ENCODE measurements around the gene GSTK1. TPM values are rescaled to one million over a fixed set of nuclear protein-coding genes. Genes with fewer than 3 reads are reported as not detected.
A peak's percentile ranks its signal among the peaks of the same experiment; 100 is the strongest.

GSTK1 gene
- total RNA-seq, 1 donor from 2014 or later: 61.6 TPM

- Histone ChIP-seq H3K9me3 (ENCODE audit: control insufficient read depth in 3 of 3, low read length in 3 of 3) (no peaks in the 10 kb centered on the region), H3K4me3 (ENCODE audit: low read length in 3 of 3) (no peak overlapping the region), H3K4me1 (ENCODE audit: control insufficient read depth in 3 of 3, insufficient read depth in 3 of 3, low read length in 3 of 3) (peaks cover 11 to 33% (median 15%) of the 10 kb centered on the region in 3 donors), H3K27me3 (ENCODE audit: control insufficient read depth in 3 of 3, insufficient read depth in 3 of 3, low read length in 3 of 3) (no peaks in the 10 kb centered on the region), H3K27ac (ENCODE audit: low read depth, low read length) (peak overlapping the region; percentile 28), H3K9ac (ENCODE audit: low read depth in 1 of 3, low read length in 3 of 3) (no peak overlapping the region), H3K36me3 (ENCODE audit: control insufficient read depth in 3 of 3, insufficient read depth in 3 of 3, low read length in 3 of 3) (no peaks in the 10 kb centered on the region)
These were observed 20.1 kb downstream of the GSTK1 start for GRCh38 chr7:143283381-143283780.

DNA sequence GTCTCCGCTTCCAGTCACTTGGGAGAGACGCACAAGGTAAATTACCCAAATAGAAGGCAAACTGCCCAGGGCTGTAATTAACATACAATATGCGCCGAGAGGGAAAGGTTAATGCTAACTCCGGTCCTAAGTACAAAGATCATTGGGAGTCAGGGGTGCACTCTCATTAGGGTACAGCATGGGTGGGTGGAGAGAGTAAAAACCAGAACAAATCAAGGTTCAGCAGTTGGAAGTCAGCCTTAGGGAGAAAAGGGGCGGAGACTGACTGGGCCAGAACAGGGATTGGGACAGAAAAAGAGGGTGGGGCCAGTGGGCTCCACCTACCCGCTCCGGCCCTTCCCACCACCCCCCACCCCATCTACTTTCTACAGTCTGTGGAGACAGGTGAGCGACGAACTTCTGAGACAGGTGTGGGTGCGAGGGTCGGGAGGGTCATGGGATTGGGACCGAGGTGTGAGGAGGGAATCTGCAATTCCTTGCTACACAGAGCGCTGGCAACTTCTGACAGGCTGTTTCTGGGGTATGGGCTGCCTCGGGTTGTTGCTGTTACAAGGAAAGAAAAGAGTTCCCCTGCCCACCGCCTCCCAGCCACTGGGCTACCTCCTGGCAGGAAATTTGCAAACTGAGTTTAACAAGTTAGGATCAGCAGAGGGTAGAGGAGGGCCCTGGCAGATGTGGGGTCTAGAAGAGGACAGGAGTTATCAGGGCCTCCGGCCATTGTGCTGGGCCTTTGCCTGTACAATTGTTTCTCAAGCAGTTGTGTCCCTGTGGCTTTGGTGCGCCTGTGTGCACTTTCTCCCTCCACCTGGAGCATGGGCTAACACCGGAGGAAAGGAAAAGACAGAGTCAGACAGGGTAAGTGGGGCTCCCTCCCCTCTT is 21.6 kb downstream of the GSTK1 start, which contains the start of gene TMEM139:
Gene TMEM139, plus strand, starts transcription at position 368 of the 879 bp plus-strand sequence. CDS start 1,000 bp downstream, outside the sequence.
- Histone ChIP-seq H3K4me1 (ENCODE audit: control insufficient read depth in 3 of 3, insufficient read depth in 3 of 3, low read length in 3 of 3) (peaks cover 18 to 42% (median 18%) of the 10 kb centered on the region in 3 donors), H3K4me3 (ENCODE audit: low read length in 3 of 3) (peak within 1 kb of the TSS in 1 of 3 donors; percentile 46), H3K9ac (ENCODE audit: low read depth in 1 of 3, low read length in 3 of 3) (no peak within 1 kb of the TSS), H3K36me3 (ENCODE audit: control insufficient read depth in 3 of 3, insufficient read depth in 3 of 3, low read length in 3 of 3) (no peaks in the 10 kb centered on the region), H3K27ac (ENCODE audit: low read depth, low read length) (peak within 1 kb of the TSS; percentile 28), H3K27me3 (ENCODE audit: control insufficient read depth in 3 of 3, insufficient read depth in 3 of 3, low read length in 3 of 3) (no peaks in the 10 kb centered on the region), H3K9me3 (ENCODE audit: control insufficient read depth in 3 of 3, low read length in 3 of 3) (no peaks in the 10 kb centered on the region)

DNA sequence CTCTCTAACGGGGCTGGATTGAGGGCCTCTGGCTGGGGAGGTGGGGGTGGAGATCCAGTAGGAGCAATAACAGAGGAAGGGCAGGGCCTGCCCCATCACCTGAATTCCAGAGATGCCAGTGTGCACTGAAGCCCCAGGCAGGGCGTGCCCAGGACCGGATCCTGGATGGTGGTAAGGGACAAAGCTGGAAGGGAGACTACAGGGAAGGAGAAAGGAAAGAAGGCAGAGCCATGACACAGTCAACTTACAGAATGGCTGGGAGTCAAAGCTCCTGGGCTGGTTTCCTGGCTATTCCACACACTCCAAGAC is 22.2 kb downstream of the GSTK1 start:
- Histone ChIP-seq H3K27me3 (ENCODE audit: control insufficient read depth in 3 of 3, insufficient read depth in 3 of 3, low read length in 3 of 3) (no peaks in the 10 kb centered on the region), H3K4me3 (ENCODE audit: low read length in 3 of 3) (no peak overlapping the region), H3K36me3 (ENCODE audit: control insufficient read depth in 3 of 3, insufficient read depth in 3 of 3, low read length in 3 of 3) (peaks cover 0 to 2% (median 0%) of the 10 kb centered on the region in 3 donors), H3K4me1 (ENCODE audit: control insufficient read depth in 3 of 3, insufficient read depth in 3 of 3, low read length in 3 of 3) (peaks cover 15 to 47% (median 22%) of the 10 kb centered on the region in 3 donors), H3K27ac (ENCODE audit: low read depth, low read length) (no peak overlapping the region), H3K9ac (ENCODE audit: low read depth in 1 of 3, low read length in 3 of 3) (no peak overlapping the region), H3K9me3 (ENCODE audit: control insufficient read depth in 3 of 3, low read length in 3 of 3) (no peaks in the 10 kb centered on the region)

- Histone ChIP-seq H3K9ac (ENCODE audit: low read depth in 1 of 3, low read length in 3 of 3) (no peak overlapping the region), H3K27ac (ENCODE audit: low read depth, low read length) (no peak overlapping the region), H3K4me1 (ENCODE audit: control insufficient read depth in 3 of 3, insufficient read depth in 3 of 3, low read length in 3 of 3) (peaks cover 15 to 50% (median 25%) of the 10 kb centered on the region in 3 donors), H3K9me3 (ENCODE audit: control insufficient read depth in 3 of 3, low read length in 3 of 3) (no peaks in the 10 kb centered on the region), H3K27me3 (ENCODE audit: control insufficient read depth in 3 of 3, insufficient read depth in 3 of 3, low read length in 3 of 3) (no peaks in the 10 kb centered on the region), H3K36me3 (ENCODE audit: control insufficient read depth in 3 of 3, insufficient read depth in 3 of 3, low read length in 3 of 3) (peaks cover 0 to 5% (median 0%) of the 10 kb centered on the region in 3 donors), H3K4me3 (ENCODE audit: low read length in 3 of 3) (no peak overlapping the region)
These were observed 22.7 kb downstream of the GSTK1 start for GRCh38 chr7:143285806-143286521.

DNA sequence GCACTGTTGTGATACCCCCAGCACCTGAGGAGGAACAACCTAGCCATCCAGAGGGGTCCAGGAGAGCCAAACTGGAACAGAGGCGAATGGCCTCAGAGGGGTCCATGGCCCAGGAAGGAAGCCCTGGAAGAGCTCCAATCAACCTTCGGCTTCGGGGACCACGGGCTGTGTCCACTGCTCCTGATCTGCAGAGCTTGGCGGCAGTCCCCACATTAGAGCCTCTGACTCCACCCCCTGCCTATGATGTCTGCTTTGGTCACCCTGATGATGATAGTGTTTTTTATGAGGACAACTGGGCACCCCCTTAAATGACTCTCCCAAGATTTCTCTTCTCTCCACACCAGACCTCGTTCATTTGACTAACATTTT is 23.3 kb downstream of the GSTK1 start:
- Histone ChIP-seq H3K27me3 (ENCODE audit: control insufficient read depth in 3 of 3, insufficient read depth in 3 of 3, low read length in 3 of 3) (no peaks in the 10 kb centered on the region), H3K4me1 (ENCODE audit: control insufficient read depth in 3 of 3, insufficient read depth in 3 of 3, low read length in 3 of 3) (peaks cover 15 to 50% (median 25%) of the 10 kb centered on the region in 3 donors), H3K36me3 (ENCODE audit: control insufficient read depth in 3 of 3, insufficient read depth in 3 of 3, low read length in 3 of 3) (peaks cover 0 to 5% (median 0%) of the 10 kb centered on the region in 3 donors), H3K9ac (ENCODE audit: low read depth in 1 of 3, low read length in 3 of 3) (no peak overlapping the region), H3K27ac (ENCODE audit: low read depth, low read length) (no peak overlapping the region), H3K4me3 (ENCODE audit: low read length in 3 of 3) (no peak overlapping the region), H3K9me3 (ENCODE audit: control insufficient read depth in 3 of 3, low read length in 3 of 3) (no peaks in the 10 kb centered on the region)

DNA sequence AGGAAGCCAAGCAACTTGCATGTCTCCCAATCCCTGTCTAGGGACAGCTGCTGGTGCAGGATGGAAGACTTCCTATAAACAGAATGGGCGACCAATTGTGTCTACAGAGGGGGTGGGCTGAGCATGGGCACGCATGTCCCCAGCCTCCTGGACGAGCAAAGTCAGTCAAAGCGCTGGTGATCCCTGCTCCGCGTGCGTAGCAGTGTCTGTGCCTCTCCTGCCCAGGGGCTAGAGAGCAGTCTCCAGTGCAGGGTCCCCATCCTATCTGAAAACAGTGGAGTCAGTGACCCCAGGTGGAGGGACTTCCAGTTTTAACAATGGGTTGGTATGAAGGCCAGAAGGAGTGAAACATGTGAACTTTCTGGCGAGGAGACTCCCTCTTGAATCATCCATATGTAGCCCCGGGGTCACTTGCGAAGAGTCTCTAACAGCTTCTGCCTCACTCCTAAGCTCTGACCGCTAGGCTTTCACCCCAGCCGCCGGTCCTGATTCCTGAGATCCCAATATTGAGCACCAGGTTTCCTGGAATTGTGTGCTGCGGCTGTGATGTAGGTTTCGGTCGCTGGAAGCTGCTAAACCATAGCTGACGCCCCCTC is 24.2 kb downstream of the GSTK1 start:
- H3K27me3 ChIP-seq (ENCODE audit: control insufficient read depth in 3 of 3, insufficient read depth in 3 of 3, low read length in 3 of 3): no peaks in the 10 kb centered on the region
- H3K4me1 ChIP-seq (ENCODE audit: control insufficient read depth in 3 of 3, insufficient read depth in 3 of 3, low read length in 3 of 3): peaks cover 15 to 50% (median 25%) of the 10 kb centered on the region in 3 donors
- peak overlapping the region in 2 of 3 donors; percentile 5 to 69 for H3K9ac ChIP-seq (ENCODE audit: low read depth in 1 of 3, low read length in 3 of 3)
- peak overlapping the region; percentile 20 for H3K27ac ChIP-seq (ENCODE audit: low read depth, low read length)
- peaks cover 4 to 9% (median 7%) of the 10 kb centered on the region in 3 donors for H3K36me3 ChIP-seq (ENCODE audit: control insufficient read depth in 3 of 3, insufficient read depth in 3 of 3, low read length in 3 of 3)
- no peaks in the 10 kb centered on the region for H3K9me3 ChIP-seq (ENCODE audit: control insufficient read depth in 3 of 3, low read length in 3 of 3)
- peak overlapping the region; percentile 61 to 89 (median 75) for H3K4me3 ChIP-seq (ENCODE audit: low read length in 3 of 3)

DNA sequence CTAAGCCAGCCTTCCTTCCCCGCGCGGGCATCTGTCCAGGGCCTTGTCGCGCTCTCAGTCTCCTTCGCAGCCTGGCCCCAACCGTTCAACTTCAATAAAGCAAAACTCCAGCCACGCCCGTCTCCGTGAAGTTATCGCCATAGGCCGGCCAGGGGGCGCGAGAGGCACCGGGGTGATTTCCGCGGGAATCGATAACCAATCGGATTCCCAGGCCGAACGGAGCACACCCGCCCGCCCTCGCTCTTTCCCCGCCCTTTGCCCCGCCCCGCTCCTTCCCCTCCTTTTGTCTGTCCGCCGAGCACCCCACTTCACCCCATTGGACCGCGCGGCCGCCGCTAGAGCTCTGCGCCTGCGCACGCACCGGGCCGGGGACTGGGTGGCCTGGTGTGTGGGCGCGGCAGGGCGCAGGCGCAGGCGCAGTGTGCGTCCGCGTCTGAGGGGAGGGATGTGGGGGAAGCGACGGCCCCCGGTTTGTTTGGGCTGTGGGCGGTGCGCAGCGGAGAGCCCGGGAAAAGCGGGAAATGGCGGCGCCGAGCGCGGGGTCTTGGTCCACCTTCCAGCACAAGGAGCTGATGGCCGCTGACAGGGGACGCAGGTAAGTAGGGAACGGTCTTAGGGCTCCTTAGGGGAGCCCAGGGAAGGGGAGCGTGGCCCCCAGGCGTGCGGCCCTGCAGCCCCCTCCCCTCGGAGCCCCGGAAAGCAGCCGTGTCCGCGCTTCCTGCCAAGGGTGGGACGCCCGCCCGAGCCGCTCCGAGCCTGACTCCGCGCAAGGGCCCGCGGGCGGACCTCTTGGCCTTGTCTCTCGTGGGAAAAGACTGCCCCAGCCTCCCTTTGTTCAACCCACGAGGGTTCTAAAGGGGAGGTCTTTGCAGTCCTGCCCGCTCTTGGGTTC is 24.9 kb downstream of the GSTK1 start, which contains the start of gene CASP2:
Gene CASP2, plus strand, starts transcription at position 417 of the 892 bp plus-strand sequence. Its CDS starts 105 bp downstream, at position 522.
- Histone ChIP-seq H3K9me3 (ENCODE audit: control insufficient read depth in 3 of 3, low read length in 3 of 3) (no peaks in the 10 kb centered on the region), H3K36me3 (ENCODE audit: control insufficient read depth in 3 of 3, insufficient read depth in 3 of 3, low read length in 3 of 3) (peaks cover 9 to 16% (median 12%) of the 10 kb centered on the region in 3 donors), H3K9ac (ENCODE audit: low read depth in 1 of 3, low read length in 3 of 3) (peak within 1 kb of the TSS; percentile 87 to 92 (median 90)), H3K27ac (ENCODE audit: low read depth, low read length) (peak within 1 kb of the TSS; percentile 83), H3K27me3 (ENCODE audit: control insufficient read depth in 3 of 3, insufficient read depth in 3 of 3, low read length in 3 of 3) (no peaks in the 10 kb centered on the region), H3K4me1 (ENCODE audit: control insufficient read depth in 3 of 3, insufficient read depth in 3 of 3, low read length in 3 of 3) (peaks cover 15 to 50% (median 25%) of the 10 kb centered on the region in 3 donors), H3K4me3 (ENCODE audit: low read length in 3 of 3) (peak within 1 kb of the TSS; percentile 89 to 92 (median 91))

DNA sequence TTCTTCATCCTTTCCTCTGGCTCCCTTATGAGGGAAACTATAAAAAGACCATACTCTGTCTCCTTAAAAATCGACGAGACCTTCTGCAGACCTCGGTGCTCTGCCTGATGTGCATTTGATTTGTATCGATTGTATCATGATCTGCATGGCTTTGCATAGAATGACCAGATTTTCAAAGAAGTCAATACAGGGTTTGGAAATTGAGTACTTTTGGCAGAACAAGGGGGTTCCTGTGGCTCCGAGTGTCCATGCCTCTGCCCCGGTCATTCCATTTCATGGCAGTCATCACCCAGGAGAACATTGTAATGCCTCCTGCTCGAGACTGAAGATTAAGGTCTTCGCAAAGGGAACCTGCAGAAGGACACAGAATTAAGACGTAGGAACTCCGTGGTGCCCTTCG is 25.6 kb downstream of the GSTK1 start:
- no peaks in the 10 kb centered on the region for H3K9me3 ChIP-seq (ENCODE audit: control insufficient read depth in 3 of 3, low read length in 3 of 3)
- peak overlapping the region; percentile 83 for H3K27ac ChIP-seq (ENCODE audit: low read depth, low read length)
- no peaks in the 10 kb centered on the region for H3K27me3 ChIP-seq (ENCODE audit: control insufficient read depth in 3 of 3, insufficient read depth in 3 of 3, low read length in 3 of 3)
- H3K36me3 ChIP-seq (ENCODE audit: control insufficient read depth in 3 of 3, insufficient read depth in 3 of 3, low read length in 3 of 3): peaks cover 15 to 23% (median 18%) of the 10 kb centered on the region in 3 donors
- peak overlapping the region; percentile 89 to 92 (median 91) for H3K4me3 ChIP-seq (ENCODE audit: low read length in 3 of 3)
- H3K9ac ChIP-seq (ENCODE audit: low read depth in 1 of 3, low read length in 3 of 3): peak overlapping the region; percentile 87 to 92 (median 90)
- peaks cover 15 to 45% (median 21%) of the 10 kb centered on the region in 3 donors for H3K4me1 ChIP-seq (ENCODE audit: control insufficient read depth in 3 of 3, insufficient read depth in 3 of 3, low read length in 3 of 3)

DNA sequence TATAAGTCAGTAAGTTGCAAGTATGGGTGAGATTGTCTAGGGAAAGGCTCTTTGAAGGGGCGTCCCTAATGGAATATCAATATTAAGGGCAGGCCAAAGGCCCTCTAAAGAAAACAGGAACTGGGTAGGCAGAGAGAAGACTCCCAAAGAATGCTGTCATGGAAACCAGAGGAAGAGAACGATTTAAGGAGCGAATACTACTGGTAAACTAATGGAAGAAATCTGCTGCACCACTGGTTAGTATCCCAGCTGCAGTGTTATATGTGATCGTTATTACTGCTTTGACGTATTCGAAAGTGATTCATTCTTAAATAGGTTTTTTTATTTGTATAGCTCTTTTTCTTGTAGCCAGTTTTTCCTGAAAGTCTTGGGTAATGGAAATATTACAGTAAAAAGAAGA is 26.2 kb downstream of the GSTK1 start:
- no peak overlapping the region for H3K27ac ChIP-seq (ENCODE audit: low read depth, low read length)
- peaks cover 15 to 39% (median 17%) of the 10 kb centered on the region in 3 donors for H3K4me1 ChIP-seq (ENCODE audit: control insufficient read depth in 3 of 3, insufficient read depth in 3 of 3, low read length in 3 of 3)
- peak overlapping the region; percentile 89 to 92 (median 91) for H3K4me3 ChIP-seq (ENCODE audit: low read length in 3 of 3)
- H3K27me3 ChIP-seq (ENCODE audit: control insufficient read depth in 3 of 3, insufficient read depth in 3 of 3, low read length in 3 of 3): no peaks in the 10 kb centered on the region
- peak overlapping the region in 2 of 3 donors; percentile 87 to 92 for H3K9ac ChIP-seq (ENCODE audit: low read depth in 1 of 3, low read length in 3 of 3)
- peaks cover 20 to 28% (median 24%) of the 10 kb centered on the region in 3 donors for H3K36me3 ChIP-seq (ENCODE audit: control insufficient read depth in 3 of 3, insufficient read depth in 3 of 3, low read length in 3 of 3)
- H3K9me3 ChIP-seq (ENCODE audit: control insufficient read depth in 3 of 3, low read length in 3 of 3): no peaks in the 10 kb centered on the region
